ENCODE results near the gene CEBPG.

CEBPG gene

DNA sequence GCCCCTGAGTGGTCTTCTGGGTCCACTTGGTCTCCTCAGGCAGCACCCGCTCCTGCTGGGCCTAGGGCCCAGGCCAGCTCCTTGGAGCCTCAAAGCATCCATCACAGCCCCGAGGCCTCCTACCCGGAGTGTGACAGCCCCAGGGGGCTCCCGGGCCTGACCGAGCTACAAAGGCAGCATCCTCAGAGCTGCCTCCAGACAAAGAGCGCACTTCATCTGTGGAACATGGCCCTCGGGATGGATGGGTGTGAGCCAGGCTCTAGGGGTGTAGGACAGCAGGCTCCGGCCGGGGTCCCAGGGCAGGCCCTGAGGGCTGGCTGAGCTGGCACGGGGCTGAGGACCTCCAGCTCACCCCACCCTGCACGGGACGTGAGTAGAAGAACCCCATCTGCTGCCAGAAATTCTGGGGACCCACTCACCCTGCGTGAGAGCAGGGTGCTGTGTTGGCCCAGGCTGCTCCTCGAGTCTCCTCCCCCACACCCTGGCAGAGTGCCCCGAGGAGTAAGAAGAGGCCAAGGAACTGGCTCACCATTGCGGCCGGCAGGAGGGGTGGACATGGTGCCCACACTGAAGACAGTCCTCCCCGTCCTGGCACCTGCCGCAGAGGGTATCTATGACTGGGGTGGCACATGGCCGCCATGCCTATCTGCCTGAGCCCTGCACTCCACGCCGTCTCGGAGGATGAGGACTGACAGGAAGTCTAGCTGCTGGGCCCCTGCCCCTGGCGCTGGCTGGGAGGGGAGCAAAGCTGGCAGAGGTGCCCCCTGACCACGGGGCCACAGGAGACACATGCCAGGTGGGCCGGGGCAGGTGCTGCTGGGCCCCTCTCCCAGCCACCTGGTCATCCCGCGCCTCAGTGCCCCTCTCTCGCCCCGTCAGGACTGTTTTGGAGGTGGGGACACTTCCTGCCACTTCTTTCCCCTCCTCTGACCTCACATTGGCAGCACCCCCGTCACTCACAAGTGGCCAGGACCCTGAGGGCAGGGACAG lies 22.3 kb downstream of the CEBPG start:
- no peak for DNase-seq (ENCODE audit: low spot score)

DNA sequence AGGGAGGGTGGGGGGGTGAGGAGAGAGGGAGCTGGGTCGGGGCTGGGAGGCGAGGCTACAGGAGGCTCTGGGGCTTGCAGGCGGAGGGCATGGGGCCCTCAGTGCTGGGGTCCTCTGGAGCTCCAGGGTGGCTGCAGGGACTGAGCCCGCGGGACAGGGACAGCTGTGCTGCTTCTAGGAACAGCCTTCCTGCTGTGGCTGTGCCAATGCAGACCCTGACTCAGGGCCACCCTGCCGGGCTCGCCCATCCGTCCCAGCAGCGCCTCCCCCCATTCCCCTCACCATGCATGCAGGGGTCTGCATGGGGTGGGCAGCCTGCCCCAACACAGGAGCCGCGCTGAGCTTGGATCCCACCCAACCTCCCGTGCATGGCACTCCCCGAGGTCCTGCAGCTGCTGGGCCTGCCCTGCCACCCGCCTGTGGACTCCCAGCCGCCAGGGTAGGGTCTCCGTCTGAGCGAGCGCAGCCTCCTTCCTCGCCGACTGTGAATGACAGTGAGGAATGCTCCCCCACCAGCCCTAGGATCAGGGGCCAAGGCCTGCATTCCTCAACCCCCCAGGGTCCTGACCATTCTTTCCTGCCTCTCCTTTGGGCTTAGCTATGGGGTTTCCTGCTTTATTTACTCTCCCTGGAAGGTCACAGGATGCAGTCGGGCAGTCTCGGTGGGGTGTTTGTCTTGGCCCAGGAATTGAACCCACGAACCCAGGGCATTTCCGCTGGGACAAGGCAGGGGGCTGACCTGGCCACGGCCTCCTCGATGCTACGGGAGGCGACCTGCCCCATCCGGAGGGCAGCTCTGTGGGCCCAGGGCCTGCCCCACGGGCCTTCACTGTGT lies 23.4 kb downstream of the CEBPG start:
- no peak for DNase-seq (ENCODE audit: low spot score)

DNA sequence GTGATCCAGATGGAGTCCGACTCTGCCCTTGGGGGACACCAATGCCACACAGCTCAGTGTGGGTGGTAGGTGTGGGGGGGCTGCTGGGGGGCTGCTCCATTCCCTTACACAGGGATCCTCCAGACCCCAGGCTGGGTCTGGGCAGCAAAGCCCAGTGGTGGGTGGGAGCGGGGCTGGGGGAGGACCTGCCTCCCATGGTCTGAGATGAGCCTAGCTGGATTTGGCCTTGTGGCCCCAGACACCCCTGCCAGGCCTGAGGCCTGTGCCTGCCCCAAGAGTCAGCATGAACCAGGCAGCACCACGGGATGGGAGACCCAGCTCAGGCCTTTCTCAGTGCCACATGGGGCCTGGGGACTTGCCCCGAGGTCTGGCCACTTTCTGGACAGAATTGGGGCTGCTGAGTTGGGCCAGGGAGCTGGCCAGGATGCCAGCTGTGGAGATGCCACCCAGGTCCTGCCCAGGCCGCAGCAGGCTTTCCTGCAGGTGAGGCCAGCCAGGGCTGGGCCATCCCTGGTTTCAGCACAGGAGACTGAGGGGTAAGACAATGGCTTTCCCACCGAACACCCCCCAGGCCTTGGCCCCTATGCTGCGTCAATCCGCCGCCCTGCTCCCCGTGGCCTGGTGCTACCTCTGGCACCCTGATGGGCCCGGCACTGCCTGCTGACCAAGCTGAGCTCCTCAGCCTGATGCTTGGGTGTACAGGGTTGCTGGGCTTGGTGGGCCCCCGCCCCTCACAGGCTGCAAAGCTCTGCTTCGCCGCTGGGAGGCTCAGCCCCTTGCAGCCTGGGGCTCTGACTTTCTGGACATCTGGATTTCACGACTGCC lies 24.2 kb downstream of the CEBPG start:
- DNase-seq (ENCODE audit: low spot score): no peak

DNA sequence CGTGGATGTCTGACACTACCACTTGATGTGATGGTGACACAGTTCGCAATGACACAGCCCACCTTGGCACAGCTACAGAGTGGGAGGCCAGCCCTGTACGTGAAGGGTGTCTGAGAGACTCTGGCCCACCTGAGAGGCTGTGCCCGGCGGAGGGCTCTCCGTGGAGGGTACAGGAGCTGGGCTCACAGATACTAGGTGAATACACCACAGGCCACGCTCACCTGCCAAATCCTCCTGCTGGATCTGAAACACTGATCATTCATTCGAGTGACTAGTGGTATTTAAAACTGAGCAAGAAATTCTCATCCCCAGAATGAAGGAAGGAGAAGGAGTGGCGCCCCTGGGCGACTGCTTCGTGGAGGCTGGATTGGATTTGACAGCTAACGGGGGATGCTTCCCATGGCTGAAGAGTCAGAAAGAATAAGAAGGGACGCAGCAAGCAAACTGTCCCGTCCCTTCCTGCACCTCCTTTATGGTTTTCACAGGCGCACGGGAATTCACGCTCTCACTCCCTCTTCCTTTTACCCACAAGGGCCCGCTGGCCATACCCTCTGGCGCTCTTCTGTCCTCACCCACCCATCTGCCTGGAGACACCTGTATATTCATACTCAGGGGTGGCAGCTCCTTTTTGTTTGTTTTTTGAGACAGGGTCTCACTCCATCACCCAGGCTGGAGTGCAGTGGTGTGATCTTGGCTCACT lies 25.0 kb downstream of the CEBPG start:
- DNase-seq (ENCODE audit: low spot score): no peak

DNA sequence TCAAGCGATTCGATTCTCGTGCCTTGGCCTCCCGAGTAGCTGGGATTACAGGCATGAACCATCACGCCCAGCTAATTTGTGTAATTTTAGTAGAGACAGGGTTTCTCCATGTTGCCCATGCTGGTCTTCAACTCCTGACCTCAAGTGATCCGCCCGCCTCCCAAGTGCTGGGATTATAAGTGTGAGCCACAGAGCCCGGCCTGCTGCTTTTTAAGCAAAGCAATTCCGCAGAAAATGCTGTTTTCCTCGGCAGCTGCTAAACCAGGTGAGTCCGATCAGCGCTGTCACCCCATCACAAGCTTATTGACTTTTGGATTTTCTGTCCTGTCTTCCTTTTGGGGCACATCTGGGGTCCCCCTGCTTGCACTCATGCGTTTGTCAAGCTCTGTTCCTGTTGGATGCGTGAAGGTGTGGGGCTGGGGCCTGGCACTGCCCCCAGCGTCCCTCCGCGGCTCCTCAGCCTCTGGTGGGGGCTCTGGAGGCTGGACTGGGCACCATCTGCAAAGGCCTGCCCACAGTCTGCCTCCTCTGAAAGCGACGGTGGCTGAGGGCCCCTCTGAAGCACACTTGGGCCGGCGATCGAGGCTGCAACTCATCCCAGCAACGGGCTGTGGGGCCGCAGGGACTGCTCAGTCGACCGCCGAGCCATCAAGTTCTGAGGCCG lies 25.7 kb downstream of the CEBPG start:
- no peak for DNase-seq (ENCODE audit: low spot score)

DNA sequence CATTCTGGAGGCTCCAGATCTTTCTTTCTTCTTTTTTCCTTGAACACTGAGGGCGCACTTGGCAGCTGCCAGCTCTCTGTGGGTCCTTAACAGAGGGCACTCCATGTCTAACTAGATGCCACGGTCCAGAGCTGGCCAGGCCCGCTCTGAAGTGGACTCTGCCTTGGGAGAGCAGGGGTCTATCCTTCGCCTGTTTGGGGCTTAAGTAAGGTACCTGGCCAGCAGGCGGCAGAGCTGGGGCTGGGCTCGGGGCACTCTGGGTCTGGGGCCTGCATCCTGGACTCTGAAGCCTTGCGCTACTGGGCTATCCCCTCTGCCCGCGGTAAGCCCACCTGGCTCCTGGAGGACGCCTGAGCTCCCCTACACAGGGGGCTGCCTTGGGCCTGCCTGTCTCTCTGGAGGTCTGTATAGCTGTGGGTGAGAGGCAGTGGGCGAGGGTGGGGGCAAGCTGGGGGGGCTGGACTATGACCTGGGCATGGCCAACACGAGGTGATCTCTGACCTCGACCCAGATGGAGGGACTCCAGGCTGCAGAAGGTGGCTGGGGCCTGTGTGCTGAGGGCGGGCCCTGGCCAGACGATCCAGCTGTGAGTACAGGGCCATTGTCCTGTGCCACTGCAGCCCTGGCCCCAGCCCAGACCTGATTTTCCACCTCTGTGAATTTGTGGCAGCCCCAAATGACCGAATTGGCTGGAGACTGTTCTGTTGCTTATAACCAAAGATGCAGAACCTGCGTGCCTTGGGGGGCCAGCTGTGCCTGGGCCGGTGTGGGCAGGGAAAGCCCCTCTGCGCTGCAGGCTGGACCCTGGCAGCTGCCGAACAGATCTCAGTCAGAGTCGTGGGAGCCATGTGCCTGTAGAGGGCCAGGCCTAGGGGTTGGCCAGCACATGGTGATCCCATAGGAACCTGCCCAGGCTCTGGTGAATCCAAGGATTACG lies 26.5 kb downstream of the CEBPG start:
- DNase-seq (ENCODE audit: low spot score): no peak

DNA sequence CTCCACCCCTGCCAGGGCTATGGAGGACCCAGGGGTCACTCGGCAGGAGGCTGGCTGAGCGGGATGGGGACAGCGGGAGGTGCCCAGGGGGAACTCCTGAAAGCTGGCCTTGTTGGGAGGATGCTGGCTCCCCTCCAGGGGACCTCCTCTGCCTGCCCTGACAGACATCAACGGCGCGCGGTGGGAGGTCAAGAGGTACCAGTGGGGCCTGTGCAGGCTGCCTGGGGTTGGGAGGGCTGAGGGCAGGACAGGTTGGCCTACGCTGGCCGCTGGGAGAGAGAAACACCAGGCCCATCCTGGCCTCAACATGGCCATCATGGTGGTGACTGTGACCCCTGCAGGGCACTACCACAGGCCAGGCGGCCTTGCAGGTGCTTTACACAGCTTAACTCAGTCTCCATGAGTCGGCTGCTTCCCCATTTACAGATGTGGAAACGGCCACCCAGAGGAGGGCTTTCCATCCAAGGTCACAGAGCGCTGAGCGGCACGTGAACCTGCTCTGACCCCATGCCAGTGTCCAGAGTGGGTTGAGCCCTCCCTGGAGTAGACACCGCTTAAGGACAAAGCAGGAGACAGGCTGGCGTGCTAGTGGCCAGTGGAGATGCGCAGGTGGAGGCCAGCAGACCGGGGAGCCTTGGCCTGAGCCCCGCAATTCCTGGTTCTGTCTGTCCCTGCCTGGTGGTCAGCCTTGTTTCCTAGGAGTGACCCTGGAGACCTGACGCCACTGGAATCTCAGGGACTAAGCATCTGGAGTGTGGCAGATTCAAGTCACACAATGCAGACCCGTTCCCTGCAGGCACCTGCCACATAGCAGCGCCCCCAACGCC lies 27.6 kb downstream of the CEBPG start:
- no peak for DNase-seq (ENCODE audit: low spot score)

DNA sequence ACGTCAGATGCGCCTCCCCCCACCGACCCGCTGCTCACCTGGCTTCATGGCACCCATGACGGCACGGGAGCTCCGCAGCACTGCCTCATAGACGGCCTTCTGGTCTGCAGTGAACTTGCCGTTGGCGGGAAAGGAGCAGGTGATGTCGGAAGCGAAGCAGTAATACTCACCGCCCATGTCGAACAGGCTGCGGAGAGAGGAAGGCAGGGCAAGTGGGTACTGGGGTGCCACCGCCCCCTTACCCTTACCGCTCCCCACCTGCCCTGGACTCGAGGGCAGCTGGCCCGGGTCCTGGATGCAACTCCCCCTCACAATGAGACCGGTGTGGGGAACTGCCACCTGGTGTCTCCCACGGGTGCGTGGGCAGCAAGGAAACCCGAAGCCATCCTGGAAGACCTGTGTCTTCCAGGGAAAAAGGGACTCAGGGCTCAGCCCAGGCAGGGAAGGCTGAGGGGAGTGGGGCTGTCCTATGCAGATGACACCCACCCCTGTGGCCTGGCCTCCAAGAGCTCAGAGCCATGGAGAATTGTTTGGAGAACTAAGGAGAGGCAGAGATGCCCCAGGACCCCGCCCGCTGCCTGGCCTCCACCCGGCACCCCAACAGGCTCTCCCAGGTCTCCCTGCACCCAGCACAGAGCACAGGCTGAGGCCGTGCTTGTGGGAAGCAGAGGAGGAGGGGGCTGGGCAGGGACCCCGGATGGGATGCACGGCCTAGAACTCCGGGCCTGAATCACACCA lies 28.3 kb downstream of the CEBPG start:
- no peak for DNase-seq (ENCODE audit: low spot score)

DNA sequence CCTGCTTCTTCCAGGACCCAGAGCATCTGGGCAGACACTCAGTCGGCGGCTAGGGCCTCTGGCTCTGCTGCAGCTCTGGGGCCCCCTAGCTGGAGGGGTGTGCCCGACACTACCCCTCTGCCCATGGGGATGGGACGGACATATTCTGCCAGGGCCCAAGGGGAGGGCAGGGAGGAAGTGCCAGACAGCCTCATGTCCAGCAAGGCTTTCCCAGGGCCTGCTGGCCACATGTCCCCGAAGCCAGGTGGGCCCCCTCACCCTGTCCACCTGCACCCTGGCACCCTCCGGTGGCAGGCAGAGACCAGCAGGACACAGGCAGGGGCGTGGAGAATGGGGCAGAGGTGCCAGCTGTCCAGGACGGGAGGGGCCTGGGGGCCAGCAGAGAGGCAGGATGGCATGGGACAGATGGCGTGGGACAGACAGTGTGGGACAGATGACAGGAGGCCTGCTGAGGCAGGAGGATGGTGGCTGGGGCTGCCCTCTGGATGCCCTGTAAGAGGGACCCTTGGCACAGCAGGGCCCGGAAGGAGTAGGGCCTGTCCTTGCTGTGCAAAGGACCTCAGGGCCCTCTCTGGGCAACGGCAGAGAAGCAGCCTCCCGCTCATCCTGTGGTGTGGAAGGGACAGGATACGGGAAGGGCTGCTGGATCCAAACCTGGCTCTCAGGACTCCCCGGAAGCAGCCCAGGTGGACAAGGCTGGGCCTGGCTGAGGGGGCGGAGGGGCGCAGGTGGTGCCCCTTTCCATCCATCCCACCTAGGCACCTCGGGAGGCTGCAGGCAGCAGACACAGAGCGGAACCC lies 29.1 kb downstream of the CEBPG start:
- no peak for DNase-seq (ENCODE audit: low spot score)

DNA sequence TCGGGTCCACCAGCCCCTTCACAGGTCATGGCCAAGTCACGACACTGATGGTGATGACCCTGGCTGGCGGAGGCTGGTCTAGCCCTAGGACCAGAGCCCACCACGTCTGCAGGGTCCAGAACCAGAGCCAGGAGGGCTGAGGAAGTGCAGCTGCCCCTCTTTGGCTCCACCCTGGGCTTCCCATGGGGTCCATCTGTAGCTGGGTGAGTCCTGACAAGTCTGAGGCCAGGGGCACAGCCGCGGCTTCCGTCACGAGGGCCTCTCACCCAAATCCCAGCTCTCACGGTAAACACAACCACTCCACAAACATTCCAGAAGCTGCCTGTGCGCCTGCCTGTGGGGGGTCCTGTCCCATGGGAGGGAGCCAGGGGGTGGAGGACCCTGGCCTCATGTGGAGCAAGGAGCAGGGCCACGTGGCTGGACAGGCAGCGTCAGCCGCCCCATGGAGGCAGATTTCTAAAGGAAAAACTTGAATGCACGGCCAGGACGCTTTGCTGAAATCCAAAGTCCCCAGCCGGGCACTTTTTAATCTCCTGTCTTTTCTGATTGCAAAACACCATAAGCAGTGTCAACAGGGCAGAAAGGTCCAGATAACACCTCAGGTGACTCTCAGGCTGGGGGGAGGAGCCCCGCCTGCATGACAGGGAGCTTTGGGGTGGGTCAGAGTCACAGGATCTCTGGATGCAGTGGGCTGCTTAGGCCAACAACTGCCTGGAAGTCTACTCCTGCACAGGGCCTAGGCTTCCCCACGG lies 29.9 kb downstream of the CEBPG start:
- DNase-seq (ENCODE audit: low spot score): no peak

DNA sequence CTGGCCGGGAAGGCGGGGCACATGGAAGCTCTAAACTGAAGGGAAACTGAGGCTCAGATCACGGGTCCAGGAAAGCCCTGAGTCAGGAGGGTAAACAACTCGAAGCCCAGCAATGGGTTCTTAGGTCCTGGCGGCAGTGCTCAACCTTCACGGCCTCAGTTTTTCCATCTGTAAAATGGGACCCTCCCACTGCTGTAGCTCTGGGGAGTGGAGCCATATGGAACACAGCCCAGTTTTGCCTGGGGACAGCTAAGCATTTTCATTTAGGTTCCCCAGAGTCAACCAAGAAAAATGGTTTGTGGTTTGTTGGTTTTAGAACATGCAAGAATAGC lies 30.4 kb downstream of the CEBPG start:
- DNase-seq (ENCODE audit: low spot score): no peak

DNA sequence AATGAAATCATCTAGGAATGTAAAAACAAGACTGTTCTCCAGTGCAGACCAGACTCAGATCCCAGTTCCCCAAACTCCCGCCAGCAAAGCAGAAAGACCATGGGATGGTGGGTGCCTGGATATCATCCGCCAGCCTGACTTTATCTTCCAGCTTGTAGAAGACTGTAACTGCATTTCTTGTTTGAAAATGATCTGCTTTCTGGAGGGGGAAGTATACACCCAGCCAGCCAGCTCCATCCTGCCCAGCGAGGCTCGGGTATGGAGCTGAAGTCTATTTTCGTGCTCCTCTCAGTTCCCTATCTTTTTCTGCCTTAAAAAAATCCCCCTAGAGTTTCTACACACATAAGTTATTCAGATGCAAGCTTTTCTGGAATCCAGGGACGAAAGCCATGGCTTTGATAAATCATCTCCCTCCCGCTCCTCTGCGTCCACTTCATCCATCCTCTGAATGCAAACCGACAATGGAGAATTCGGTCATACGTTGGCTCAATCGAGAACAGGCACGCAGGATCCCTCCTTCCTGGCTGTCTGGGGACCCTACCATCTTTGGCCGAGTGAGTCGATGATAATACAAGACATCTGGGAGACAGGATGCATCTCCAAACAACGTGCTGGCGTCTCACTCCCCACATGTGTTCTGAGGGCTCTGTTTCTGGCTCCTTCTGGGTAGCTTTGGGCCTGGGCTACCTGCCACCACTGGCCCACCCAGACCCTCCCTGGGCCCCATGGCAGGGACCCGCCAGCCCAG lies 31.2 kb downstream of the CEBPG start:
- no peak for DNase-seq (ENCODE audit: low spot score)

DNA sequence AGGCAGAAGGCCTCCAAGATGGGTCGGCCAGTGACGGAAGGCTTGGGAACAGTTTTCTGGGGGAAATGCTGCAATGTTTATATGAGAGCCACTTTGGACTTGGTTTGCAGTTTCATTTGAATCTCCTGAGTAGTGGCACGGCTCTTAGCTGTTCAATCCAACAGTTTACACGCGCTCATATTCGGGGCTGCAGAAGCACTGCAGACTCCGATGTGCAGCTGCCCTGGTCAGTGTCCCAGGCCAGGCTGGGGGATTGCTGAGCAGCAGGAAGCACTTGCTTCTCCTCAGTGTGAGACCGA lies 31.7 kb downstream of the CEBPG start:
- DNase-seq (ENCODE audit: low spot score): no peak

DNA sequence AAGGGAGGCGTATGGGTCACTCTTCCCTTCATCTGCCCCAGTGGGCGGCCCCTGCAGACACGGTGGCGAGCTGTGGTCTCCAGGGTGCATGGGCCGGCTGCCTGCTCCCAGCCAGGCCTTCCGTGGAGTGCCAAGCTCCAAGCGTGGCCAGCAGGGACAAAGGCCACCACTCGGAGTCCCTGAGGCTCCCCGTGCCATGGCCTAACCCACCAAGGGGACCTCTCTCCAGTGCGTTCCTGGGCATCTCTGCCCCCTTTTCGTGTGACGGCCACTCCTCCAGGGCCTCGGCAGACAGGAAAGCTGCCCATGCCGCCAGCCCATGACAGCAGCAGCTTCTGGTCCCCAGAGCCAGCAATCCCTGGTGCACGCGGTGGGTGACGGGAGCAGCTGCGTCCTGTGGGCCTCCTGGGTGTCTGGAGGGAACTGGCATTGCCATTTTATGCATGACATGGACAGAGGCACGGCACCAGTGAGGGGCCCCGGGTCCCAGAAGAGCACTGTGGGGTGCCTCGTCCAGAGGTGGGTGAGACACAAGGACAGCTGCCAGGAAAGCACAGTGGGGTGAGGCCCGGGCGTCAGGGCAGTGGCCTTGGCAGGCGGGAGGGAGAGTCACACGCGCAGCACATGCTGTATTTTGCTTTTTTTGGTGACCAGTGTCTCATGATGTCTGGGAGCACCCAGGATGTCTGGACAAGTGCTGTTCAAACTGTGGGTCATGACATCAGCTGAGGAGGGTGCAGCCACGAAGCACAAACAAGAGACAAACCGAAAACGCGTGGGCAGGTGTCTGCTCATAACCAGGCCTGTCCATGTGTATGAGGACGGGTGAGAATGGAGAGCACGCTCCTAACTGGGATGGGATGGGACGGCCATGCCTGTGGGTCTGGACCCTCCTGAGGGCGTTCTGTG lies 32.3 kb downstream of the CEBPG start:
- DNase-seq (ENCODE audit: low spot score): no peak

DNA sequence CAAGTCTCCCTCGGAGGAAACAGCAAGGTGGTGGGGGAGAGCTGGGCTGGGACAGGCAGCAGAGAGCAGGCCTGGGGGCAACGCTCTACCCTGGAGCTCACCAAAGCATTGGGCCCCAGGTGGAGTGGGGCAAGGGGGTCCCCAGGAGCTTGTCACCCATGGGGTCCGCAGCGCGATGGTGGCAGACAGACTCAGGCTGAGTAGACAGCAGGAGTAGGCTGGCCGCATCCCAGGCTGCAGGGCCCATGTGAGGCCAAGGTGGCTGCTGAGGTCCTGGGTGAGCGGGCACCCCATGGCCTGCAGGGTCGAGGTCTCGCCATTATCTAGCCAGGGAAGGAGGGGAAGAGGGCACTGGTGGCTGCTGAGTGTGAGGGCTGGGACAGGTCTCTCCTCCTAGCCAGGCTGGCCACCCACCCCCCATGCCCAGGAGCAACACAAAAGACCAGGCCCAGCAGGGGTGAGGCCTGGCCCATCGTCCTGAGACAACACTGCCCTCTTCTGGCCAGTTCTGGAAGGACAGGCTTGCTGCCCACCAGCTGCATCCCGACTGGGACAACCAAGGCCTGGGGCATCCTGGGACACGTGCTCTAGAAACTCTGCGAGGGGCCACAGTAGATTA lies 33.1 kb downstream of the CEBPG start:
- peak; percentile 59 for DNase-seq (ENCODE audit: low spot score)
